CD4-positive, alpha-beta T cell treated with Interleukin-12 subunit alpha and Interleukin-12 subunit beta, for 1 hour (primary cell): Measurements from ENCODE around the gene HSPA6.
"Not testable (repeated sequence)": the region's sequence is repeated elsewhere in the genome, so short reads cannot be mapped to it uniquely, and the experiment has no call there.

ENCODE experiments used
- DNase-seq: peaks from one replicate; pipeline ENCODE4 v3.0.0-alpha.2; 2020

The HSPA6 gene

DNA sequence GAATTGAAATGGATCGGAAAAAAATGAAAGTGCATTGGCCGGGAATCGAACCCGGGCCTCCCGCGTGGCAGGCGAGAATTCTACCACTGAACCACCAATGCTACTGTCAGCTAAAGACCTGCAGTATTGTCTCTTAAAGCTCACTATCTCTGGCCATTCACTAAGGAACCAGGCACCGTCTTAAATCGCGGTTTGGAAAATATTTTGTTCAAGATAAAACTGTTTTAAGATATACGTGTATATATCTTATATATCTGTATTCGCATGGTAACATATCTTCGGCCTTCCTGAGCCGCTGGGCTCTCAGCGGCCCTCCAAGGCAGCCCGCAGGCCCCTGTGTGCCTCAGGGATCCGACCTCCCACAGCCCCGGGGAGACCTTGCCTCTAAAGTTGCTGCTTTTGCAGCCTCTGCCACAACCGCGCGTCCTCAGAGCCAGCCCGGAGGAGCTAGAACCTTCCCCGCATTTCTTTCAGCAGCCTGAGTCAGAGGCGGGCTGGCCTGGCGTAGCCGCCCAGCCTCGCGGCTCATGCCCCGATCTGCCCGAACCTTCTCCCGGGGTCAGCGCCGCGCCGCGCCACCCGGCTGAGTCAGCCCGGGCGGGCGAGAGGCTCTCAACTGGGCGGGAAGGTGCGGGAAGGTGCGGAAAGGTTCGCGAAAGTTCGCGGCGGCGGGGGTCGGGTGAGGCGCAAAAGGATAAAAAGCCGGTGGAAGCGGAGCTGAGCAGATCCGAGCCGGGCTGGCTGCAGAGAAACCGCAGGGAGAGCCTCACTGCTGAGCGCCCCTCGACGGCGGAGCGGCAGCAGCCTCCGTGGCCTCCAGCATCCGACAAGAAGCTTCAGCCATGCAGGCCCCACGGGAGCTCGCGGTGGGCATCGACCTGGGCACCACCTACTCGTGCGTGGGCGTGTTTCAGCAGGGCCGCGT lies at the start of gene HSPA6:
TSS of gene HSPA6 (plus strand) at position 724 of the 925 bp plus-strand sequence. CDS start at position 843, 119 bp downstream.
- DNase-seq, result peak; percentile 90

DNA sequence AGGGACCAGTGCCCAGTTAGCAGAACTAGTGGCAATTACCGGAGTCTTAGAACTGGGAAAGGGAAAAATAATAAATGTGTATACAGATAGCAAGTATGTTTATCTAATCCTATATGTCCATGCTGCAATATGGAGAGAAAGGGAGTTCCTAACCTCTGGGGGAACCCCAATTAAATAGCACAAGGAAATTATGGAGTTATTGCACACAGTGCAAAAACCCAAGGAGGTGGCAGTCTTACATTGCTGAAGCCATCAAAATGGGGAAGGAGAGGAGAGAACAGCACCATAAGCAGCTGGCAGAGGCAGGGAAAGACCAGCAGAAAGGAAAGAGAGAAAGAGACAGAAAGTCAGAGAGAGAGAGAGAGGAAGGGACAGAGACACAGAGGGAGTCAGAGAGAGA lies 46.6 kb upstream of the HSPA6 start:
- not testable (repeated sequence) for DNase-seq

DNA sequence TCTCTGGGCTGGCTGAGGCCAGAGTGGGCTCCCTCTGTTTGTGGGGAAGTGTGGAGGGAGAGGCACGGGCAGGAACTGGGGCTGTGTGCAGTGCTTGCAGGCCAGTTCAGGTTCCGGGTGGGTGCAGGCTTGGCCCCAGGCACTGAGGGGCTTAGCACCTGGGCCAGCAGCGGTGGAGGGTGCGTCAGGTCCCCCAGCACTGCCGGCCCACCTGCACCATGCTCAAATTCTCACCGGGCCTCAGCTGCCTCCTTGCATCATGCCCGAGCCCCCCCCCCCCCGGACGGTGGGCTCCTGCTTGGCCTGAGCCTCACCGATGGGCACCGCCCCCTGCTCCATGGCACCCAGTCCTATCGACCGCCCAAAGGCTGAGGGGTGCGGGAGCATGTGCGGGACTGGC lies 45.4 kb upstream of the HSPA6 start:
- no peak for DNase-seq

DNA sequence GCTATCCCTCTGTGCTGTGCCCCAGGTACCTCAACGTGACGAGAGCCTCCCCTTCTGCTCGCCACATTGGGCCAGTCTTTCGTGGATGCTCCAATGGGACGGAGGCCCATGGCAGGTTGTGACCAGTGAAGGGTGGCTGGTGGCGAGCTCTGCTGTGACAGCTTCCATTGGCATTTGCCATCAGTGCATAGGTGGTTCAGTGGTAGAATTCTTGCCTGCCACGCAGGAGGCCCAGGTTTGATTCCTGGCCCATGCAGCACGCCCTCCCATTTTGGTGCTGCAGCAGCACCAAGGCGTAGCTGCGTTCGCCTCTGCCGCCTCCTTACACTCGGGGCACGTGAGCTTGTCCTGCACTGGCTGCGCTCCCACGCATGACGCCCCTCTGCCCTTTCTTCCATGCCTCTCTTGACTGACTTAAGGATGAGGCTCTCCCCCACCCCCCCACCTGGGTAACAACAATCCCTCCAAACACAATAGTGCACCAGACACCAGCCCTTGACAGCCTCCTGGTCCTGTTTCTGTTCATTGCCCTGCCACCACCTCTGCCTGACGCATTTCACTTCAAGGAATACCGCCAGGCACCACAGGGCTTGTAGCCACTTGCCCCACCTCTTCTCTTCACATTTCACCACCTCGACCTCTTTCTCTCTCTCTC lies 43.8 kb upstream of the HSPA6 start:
- no peak for DNase-seq

DNA sequence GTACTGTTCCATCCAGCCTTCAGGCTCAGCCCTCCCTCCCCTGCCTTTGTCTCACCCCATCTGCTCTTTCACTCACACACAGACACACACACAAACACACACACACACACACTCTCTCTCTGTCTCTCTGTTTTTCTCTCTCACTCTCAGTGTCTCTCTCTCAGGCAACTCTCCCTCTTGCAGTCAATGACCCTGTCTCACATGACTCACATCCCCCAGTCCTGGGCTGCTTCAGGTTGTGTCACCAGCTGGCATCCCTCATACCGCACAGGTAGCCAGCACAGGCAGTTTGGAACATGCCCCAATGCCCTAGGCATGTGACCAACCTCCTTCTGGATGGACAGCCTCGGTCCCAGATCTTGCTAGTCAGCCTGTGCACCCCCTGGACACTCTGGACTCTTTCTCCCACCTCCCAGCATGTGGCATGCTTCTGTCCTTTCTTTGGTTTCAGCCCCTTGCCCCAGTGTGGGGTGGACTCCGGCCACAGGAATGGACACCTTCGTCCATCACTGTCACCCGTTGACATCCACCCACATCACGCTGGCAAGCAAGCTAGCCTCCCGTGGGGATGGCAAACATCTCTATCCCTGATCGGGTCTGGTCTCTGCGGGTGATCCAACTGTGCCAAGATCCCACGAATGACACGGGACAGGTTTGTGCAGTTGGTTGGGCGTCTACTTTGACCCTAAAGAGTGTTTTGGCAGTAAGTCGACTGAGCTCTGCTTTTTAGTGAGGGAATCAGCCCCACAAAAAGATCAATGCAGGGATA lies 42.5 kb upstream of the HSPA6 start:
- DNase-seq, result no peak

DNA sequence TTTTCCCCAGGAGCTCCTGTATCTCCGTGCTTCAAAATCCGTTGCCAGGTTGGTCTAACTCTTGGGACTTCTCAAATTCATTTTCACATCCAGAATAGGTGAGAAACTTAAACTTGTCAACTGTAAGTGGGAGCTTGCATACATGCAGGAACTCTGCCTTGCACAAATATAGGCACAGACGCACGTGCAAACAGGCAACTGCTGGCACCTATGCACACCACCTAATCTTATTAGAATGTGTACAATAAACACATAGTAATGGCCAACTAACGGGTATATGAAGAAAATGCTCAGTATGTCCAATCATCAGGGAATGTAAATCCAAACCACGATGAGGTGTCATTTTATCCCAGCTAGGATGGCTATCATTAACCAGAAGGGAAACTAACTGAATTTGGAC lies 41.7 kb upstream of the HSPA6 start:
- no peak for DNase-seq

DNA sequence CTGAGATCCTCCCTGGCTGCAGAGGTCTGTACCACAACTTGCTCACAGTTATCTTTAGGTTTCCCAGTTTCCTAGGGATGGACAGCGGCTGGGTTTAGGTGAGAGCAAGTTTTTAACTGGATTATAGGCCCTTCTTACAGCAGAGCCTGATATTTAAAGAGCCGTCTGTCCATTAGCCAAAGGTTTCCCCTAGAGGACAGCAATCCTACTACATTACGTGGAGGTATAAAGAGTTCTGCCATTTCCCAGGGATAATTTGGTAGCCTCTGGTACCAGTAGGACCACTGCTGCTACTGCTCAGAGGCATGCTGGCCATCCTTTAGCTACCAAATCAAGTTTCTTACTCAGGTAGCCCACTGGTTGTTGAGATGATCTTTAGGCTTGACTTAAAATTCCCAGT lies 41.0 kb upstream of the HSPA6 start:
- no peak for DNase-seq

DNA sequence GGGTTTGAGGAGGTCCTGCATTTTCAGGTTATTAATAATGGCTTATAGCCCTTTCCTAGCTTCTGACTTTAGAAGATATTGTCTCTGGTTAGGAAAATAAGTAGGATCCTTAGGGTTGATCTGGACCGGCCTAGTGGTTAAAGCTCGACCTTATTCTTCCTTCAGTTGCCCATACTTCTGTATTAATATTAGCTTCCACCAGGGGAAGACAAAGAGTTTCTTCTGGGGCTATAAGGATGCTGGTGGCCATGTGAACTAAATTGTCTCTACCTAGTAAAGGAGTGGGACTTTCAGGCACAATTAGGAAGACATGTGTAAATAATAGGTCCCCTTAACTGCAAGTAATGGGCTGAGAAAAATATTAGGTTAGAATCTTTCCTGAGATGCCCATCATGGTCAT lies 39.7 kb upstream of the HSPA6 start:
- no peak for DNase-seq

DNA sequence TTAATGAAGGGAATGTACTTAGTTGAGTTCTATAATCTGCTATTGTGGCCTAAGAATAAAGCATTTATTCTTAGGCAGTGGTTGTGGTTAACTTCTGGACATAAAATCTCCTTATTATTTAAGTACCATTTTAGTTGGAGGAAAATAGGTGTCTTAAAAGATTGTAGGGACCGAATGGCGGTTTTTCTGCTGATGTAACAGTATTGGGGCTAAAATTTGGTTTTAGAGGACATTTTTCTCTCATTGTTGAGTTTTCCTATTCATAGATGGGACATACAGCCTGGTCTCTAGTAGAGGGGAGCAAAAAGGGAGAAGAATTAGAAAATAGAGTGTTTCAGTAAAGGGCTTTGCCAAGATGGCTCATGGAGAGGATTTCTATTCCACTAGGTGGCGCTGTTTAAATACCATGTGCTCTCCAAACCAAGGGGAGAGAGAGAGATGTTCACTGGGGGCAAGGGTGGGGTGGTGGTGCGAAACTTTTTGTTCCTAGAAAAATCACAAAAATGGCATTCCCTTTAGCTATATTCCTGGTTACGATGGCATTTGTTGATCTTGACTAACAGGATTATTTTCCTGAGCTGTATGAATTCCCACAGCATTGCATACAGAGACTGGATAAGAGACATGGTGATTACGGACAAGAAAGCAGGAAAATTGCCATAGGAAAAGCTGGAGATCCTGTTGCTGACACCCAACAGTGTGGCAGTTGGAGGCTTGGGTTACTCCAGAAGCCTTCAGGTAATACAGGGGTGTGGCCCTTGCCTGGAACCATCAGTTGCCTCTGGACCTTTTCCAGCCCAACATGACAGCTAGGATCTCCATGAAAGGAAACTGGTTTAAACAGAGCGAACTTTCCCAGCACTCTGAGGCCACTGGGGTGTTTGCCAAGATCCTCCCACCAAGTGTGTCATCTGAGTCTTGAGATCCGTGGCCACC lies 37.3 kb upstream of the HSPA6 start:
- DNase-seq, result peak; percentile 81

DNA sequence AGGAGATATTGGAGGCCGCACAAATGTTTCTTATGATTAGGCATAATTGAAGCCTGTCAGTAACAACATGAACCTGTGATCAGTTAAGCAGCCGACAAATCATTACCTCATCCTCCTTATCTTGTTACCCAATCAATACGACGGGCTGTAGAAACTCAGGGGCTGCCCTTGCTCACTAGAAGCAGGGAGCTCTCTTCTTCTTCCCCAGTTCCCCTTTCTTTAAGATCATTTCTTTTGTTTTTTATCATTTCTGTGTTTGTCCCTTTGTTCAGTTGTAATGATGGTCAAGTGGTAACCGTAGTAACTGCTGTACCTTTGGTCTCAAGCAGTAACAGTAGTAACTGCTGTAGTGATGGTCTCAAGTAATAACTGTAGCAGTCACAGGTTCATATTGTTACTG lies 32.9 kb upstream of the HSPA6 start:
- DNase-seq, result no peak

DNA sequence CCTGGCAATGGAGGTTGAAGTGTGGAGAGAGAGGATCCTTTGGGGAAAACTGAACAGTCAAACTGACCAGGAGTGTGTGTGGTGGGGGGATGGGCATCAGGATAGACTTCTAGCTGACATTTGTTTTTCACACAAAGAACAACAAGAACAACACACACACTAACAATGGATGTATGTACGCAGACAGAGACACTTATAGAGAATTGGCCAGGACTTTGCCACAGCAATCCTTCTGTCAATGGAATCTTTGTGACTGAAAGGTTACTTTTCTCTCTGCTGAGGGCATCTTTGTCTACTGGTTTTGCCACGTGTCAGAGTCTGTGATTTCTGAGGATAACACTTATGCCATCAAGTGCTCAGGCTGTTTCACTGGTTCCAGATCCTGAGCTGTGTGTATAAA lies 31.5 kb upstream of the HSPA6 start:
- DNase-seq, result no peak

DNA sequence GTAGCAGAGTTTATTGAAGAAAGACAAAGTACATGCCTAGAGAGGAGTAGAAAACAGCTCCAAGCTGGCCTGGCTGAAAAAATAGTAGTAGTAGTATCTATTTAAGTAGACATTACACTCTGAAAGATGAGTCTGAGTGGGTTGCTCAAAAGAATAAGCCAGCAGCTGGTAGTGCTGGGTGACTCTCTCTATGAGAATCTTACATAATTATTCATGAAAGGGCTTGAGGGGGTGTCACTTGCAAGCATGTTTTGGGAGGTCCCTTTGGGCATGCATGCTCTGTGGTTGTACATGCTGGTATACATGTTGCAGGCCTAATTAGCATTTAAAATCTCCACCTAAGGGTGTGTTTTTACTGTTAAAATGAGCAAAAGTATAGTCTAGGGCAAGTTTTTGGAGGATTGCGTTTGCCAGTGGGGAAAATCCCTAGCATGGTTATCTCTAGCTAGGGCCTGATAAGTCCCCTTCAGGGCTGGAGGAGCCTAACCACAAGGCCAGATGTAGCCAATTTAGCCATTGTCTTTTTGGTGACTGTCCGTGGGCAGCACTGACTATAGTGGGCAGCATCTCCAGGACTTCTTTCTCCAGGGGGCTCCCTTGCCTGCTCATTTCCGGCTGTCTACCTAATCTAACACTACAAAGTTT lies 30.1 kb upstream of the HSPA6 start:
- DNase-seq, result no peak

DNA sequence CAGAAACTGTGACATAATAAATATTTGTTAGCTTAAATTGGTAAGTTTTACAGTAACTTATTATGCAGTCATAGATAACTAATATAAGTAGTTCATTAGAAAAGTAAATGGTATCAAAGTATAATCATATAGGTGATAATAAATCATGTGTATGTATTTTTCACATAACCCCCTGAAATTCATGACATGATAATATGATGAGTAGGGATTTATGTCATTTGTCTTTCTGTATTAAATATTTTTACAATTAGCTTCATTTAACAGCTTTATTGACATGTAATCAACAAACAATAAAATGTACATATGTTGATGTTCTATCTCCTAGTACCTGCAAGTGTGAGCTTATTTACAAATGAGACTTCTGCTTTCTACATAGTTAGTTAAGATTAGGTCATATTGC lies 28.9 kb upstream of the HSPA6 start:
- no peak for DNase-seq

DNA sequence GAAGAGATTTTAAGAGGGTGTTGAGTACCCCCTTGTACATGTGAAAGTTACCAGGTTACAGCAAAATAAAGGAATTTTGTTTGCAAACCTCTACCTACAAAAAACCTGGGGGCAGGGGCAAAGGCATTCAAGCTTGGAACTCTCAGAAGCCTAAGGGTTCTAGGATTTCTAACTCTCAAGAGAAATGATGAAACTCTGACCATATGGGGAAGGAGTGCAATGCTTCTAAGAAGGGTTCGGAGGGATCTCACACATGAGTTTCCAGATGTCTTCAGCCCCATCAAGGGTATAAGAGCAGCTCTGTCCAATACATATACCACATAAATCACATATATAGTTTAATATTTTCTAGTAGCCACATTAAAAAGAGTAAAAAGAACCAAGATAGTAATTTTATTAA lies 26.4 kb upstream of the HSPA6 start:
- DNase-seq, result no peak

DNA sequence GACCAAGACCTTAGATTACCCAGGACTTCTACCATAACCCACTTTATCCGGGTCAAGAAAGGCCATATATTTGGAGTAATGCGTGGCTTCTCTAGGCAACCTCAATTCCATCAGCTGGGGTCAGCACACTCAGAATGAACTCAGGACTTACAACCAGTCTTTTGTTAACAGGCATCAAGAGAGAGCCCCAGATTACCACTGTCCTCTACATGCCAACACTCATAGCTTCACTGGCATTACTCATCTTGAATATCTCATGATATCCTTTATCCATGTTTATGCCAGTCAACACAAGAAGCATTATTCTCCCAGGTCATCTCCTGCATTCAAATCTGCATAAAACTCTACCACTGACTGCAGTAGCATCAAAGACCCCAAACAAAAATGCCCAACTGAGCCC lies 25.7 kb upstream of the HSPA6 start:
- DNase-seq, result no peak

DNA sequence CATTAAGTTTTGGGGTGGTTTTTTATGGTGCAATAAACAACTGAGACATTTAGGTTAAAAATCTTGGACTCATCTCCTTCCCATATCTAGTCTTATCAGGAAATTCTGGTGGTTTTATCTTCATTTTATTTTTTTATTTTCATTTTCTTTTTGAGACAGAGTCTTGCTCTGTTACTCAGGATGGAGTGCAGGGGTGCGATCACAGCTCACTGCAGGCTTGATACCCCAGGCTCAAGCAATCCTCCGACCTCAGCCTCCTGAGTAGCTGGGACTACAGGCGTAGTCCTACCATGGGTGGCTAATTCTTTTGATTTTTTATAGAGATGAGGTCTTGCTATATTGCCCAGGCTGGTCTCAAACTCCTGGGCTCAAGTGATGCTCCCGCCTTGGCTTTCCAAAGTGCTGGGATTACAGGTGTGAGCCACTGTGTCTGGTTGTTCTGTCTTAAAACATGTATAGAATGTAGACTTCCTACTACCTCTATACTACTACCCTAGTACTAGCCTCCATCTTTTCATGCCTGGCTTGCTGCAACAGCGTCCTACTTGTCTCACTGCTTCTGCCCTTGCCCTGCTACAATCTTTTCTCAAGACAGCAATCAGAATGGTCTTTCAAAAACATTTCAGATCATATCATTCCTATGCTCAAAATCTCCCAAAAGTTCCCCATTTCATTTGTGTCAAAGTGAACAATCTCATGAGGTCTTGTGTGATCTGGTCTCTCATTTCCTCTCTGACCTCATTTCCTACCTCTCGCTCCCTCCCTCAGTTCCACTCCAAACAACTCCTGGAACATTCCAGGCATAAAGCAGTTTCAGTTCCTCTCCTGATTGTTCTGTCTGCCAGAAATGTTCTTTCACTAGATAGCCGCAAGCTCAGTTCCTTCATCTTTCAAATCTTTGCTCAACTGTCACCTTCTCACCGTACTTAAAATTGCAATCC lies 25.0 kb upstream of the HSPA6 start:
- DNase-seq, result no peak

DNA sequence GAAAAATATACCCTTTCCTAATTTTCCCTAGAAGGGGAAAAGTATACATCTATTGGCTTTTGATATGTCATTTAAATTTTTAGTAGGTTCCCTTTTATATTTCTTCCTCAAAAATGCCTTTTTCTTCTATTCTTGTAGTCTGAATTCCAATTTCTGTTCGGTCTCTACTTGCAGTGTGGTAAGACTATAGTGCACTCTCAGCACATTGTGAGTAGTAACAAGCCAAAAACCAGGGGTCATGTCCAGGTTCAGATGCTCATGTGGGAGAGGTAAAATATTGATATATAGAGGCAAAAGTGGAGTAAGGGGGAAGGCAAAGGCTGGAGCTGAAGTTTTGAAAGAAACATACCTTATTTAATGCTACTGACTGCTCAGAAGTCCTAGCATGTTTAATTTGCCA lies 23.1 kb upstream of the HSPA6 start:
- no peak for DNase-seq

DNA sequence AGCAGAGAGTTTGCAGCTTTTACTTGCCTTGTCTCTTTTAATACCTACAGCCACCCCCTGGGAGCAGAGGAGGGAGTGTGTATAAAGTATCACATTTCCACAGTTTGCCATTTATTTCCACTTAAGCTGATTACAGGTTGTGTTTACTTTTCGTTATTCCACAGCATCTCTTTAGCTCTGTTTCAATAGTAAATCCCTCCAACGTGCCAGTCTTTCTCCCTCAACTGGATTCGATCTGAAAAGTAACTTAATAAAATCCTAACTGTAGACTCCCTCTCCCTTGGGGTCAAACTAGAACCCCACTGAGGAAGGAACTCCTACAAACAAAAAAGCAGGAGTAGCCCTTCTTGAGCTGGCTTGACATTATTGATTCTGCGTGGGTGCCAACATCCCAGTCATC lies 22.2 kb upstream of the HSPA6 start:
- no peak for DNase-seq

DNA sequence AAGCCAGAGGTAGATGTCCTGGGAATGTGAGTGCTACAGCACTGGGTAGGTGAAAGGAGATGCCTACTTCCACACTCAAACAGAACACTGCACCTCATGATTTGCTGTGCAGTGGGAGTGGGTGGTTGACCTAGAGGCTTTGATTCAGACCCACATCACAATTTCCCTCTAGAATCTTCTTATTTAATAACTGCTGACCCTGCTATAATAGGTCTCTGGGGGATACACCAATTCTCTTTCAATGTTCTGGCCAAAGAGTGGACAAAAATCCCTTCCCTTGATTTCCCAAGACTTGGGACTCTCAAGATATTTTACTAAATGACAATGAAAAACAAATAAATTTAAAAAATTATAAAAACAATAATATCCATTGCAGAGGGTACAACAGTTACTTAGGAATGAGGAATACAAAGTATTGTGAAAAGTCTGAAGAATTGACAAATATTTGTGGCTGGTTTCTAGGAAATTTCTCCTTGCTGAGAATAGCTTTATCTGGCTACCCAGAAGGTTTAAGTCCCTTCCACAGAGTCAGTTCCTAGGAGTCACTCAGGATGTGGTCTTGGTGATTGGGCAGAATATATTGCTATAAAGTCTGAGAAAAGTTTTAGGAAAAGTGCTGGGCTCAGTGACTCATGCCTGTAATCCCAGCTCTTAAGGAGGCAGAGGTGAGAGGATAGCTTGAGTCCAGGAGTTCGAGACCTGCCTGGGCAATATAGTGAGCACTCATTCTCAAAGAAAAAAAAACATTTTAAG lies 21.5 kb upstream of the HSPA6 start:
- DNase-seq, result no peak

DNA sequence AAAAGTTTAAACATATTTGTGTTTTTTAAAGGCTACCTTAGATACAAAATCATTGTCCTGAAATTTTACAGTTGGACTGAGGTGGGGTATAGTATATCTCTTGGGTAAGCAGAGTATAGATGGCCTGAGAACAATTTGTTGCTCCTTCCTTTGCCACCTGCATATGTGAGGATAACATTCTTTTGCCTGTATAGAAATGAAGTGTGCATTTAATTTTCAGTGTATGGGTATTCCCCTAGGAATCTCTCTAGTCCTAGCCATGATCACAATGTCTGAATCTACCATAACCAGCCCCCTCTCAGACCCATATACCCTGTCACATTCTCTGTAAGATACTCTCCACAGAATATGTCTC lies 21.0 kb upstream of the HSPA6 start:
- DNase-seq, result no peak
